Kidney (tissue), 14 donors: ENCODE measurements around the gene LNX1. TPM values are rescaled to one million over a fixed set of nuclear protein-coding genes. Genes with fewer than 3 reads are reported as not detected.
A peak's percentile ranks its signal among the peaks of the same experiment; 100 is the strongest.

Source experiments
- DNase-seq, 5 donors: peaks; one replicate each; pipeline ENCODE4 v3.0.0-alpha.2; 2013 to 2020
- FAIRE-seq: peaks from 2 replicates; lab custom pipeline; 2012; peaks lifted over from hg19 to GRCh38; lab: Jason Lieb, UNC
- H3K27ac ChIP-seq, 2 donors: one replicate each; pipeline ENCODE4 v1.7.0; 2013; ENCODE audit warnings: low read depth in 2 of 2, low read length in 2 of 2, inconsistent platforms in 1 of 2
- H3K27me3 ChIP-seq: one replicate; pipeline ENCODE4 v1.7.1; 2013; ENCODE audit warnings: low read length, inconsistent platforms; ENCODE audit not compliant: control insufficient read depth, insufficient read depth
- H3K36me3 ChIP-seq, 3 donors: one replicate each; pipeline versions ENCODE4 v1.7.0 to v1.7.1; 2013; ENCODE audit warnings: low read length in 3 of 3, control low read depth in 1 of 3, inconsistent platforms in 1 of 3; ENCODE audit not compliant: insufficient read depth in 3 of 3, control insufficient read depth in 2 of 3
- H3K4me1 ChIP-seq, 3 donors: one replicate each; pipeline versions ENCODE4 v1.7.0 to v1.7.1; 2013; ENCODE audit warnings: low read length in 3 of 3, inconsistent platforms in 1 of 3, low read depth in 1 of 3; ENCODE audit not compliant: control insufficient read depth in 2 of 3, insufficient read depth in 2 of 3
- H3K4me3 ChIP-seq, 3 donors: one replicate each; pipeline versions ENCODE4 v1.7.0 to v1.8.1; 2013; ENCODE audit warnings: low read length in 3 of 3, control low read depth in 1 of 3, inconsistent platforms in 1 of 3
- H3K9ac ChIP-seq, 3 donors: one replicate each; pipeline versions ENCODE4 v1.7.0 to v1.7.1; 2013; ENCODE audit warnings: low read length in 3 of 3, control low read depth in 1 of 3, inconsistent platforms in 1 of 3
- H3K9me3 ChIP-seq, 3 donors: one replicate each; pipeline versions ENCODE4 v1.7.0 to v1.7.1; 2013; ENCODE audit warnings: low read length in 3 of 3, control low read depth in 1 of 3, inconsistent platforms in 1 of 3; ENCODE audit not compliant: control insufficient read depth in 2 of 3, insufficient read depth in 1 of 3
- intact Hi-C: fragments of 100-400 bp; cut with DNase I; formaldehyde crosslinking; loops from one replicate; pipeline ENCODE4 v1.11.1; 2022
- polyA plus RNA-seq: library from polyadenylated mRNA; stranded (reverse); fragments of 350-450 nt; fragmentation: Illumina TruSeq; extraction: RNeasy Lipid Tissue Mini Kit (QIAGEN cat#74804); gene quantifications from one replicate; pipeline ENCODE4 v1.2.3, GENCODE V29; 2014; ENCODE audit warnings: low read depth, low replicate concordance; ENCODE audit not compliant: insufficient read depth
- total RNA-seq: library from RNA; stranded (reverse); fragmentation: NEBNext Ultra II Directional; extraction: Animal tissue kit (Norgen Biotek cat#: 25700); gene quantifications from one replicate; pipeline ENCODE4 v1.2.1, GENCODE V29; 2021
- TF ChIP-seq, protein P1 (sequence below): IDR thresholded peaks from 3 replicates; pipeline ENCODE4 v1.5.1; 2012; ENCODE audit warnings: mild to moderate bottlenecking, moderate library complexity, borderline replicate concordance; ENCODE audit not compliant: insufficient read depth; ENCODE audit errors: extremely low read depth
- donor health status: control.
- donor health status: control.
- donor health status: control.
- donor health status: control.
- donor health status: control.
- donor health status: DM: yes; HTN: yes; CAD: no.
- donor health status: Normal renal cell carcinoma (clear cell type).

Gene LNX1
- total and polyA plus RNA-seq, 2 donors from 2014 or later, result 10.2 to 25.6 TPM

DNA sequence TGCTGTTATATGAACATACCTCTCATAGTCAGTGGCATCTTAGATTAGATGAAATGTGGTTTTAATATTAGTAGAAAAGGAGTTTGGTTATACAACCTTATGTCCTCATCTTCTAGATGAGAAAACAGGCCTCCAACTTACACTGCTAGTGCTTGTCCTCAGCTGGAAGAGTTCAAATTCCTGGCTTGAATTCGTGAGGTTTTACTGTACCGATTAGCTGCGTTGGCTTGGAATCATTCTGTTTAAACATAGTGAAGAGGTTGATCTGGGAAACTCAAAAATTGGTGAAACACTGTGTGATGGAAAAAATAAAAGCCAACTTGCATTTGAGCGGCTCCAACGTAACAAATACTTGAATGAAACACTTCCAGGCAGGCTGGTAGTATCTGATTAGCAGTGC, 81.0 kb downstream of the LNX1 start:
- Histone ChIP-seq H3K9ac (no peak overlapping the region), H3K9me3 (no peaks in the 10 kb centered on the region), H3K36me3 (peaks cover 0 to 12% (median 0%) of the 10 kb centered on the region in 3 donors), H3K27ac (no peak overlapping the region), H3K27me3 (no peaks in the 10 kb centered on the region), H3K4me1 (no peaks in the 10 kb centered on the region), H3K4me3 (no peak overlapping the region)
- intact Hi-C loops, result no loop called here
- FAIRE-seq (no peak), DNase-seq (no peak)
- TF ChIP-seq, protein P1, sequence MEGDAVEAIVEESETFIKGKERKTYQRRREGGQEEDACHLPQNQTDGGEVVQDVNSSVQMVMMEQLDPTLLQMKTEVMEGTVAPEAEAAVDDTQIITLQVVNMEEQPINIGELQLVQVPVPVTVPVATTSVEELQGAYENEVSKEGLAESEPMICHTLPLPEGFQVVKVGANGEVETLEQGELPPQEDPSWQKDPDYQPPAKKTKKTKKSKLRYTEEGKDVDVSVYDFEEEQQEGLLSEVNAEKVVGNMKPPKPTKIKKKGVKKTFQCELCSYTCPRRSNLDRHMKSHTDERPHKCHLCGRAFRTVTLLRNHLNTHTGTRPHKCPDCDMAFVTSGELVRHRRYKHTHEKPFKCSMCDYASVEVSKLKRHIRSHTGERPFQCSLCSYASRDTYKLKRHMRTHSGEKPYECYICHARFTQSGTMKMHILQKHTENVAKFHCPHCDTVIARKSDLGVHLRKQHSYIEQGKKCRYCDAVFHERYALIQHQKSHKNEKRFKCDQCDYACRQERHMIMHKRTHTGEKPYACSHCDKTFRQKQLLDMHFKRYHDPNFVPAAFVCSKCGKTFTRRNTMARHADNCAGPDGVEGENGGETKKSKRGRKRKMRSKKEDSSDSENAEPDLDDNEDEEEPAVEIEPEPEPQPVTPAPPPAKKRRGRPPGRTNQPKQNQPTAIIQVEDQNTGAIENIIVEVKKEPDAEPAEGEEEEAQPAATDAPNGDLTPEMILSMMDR, result no peak

DNA sequence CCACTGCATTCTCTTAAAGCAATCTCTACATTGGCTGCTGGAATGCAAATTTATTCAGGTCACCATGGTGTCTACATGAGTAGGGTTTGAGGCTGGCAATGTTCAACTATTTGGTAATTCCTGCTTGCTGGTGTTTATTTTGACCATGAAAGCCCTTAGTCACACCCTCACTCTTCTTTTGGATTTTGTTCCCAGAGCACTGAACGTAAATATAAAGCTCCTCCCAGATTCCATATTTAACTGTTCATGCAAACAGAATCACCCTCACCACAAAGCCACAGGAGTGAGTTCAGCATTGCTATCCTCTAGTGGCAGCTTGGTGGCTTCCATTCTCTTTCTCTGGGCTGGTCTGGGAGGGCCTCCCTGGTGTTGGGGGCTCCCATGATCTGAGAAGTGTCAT, 82.8 kb downstream of the LNX1 start:
- Histone ChIP-seq H3K9ac (no peak overlapping the region), H3K4me3 (no peak overlapping the region), H3K4me1 (no peaks in the 10 kb centered on the region), H3K9me3 (no peaks in the 10 kb centered on the region), H3K36me3 (peaks cover 0 to 12% (median 0%) of the 10 kb centered on the region in 3 donors), H3K27ac (peak overlapping the region in 1 of 2 donors; percentile 34), H3K27me3 (no peaks in the 10 kb centered on the region)
- DNase-seq, result no peak
- TF ChIP-seq, protein P1, result no peak
- intact Hi-C loops, result no loop called here
- FAIRE-seq, result no peak

DNA sequence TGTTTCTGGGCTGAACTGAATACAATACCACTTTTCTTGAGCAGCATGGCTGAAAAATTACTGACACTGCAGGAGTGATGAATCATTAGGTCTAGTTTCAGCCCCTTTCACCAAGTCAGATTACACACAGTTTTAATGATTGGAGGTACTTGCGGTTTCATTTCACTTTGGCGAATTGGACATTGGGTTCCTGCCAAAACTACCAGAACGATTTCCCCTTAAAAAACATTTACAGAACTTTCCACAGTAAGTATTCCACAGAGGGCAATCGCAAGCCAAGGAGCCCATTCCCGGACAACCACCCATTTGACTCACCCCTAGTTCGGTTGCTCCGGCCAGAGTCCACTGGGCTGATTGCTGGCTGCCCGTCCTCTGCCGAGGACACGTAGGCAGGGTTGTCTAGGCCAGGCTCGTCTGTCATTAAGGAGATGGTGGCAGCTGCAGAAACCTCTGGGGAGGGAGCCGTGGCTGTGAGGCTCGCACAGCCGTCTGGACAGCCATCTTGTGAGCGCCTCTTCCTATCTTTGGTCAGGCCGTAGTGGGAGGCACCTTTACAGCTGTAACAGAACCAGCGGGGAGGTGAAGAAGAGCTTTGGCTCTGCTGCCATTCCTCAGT, 83.5 kb downstream of the LNX1 start:
- TF ChIP-seq, protein P1, result no peak
- peak overlapping the region; percentile 13 to 34 for H3K27ac ChIP-seq
- FAIRE-seq (no peak), DNase-seq (peak in 1 of 5 donors; percentile 84)
- peak overlapping the region in 1 of 3 donors; percentile 10 for H3K4me3 ChIP-seq
- no peaks in the 10 kb centered on the region for H3K27me3 ChIP-seq
- no peaks in the 10 kb centered on the region for H3K9me3 ChIP-seq
- peak overlapping the region in 1 of 3 donors; percentile 22 for H3K9ac ChIP-seq
- intact Hi-C loops, result no loop called here
- peaks cover 0 to 12% (median 0%) of the 10 kb centered on the region in 3 donors for H3K36me3 ChIP-seq
- H3K4me1 ChIP-seq, result no peaks in the 10 kb centered on the region
